ENCODE results near the gene KCTD2.

KCTD2 gene

GRCh38 chr17:75078284-75079022 is 31.4 kb downstream of the KCTD2 start:
- no peak for FAIRE-seq

GRCh38 chr17:75079023-75079373 is 32.0 kb downstream of the KCTD2 start:
- no peak for FAIRE-seq

- FAIRE-seq = no peak
Observed at GRCh38 chr17:75081611-75082540, 34.9 kb downstream of the KCTD2 start.

- no peak for FAIRE-seq
Observed at GRCh38 chr17:75082683-75083082, 35.7 kb downstream of the KCTD2 start.

GRCh38 chr17:75084039-75084660 is 37.1 kb downstream of the KCTD2 start:
- no peak for FAIRE-seq

- FAIRE-seq = no peak
Observed at GRCh38 chr17:75086496-75087181, 39.6 kb downstream of the KCTD2 start.

- FAIRE-seq = no peak
Observed at GRCh38 chr17:75087182-75087557, 40.1 kb downstream of the KCTD2 start.

- no peak for FAIRE-seq
Observed at GRCh38 chr17:75087558-75088453, 40.8 kb downstream of the KCTD2 start, which contains the start of gene SLC16A5. Gene SLC16A5, plus strand, starts transcription at chr17:75087954. Its CDS starts 5,683 bp downstream, at chr17:75093637.

- FAIRE-seq = no peak
Observed at GRCh38 chr17:75088465-75089417, 41.7 kb downstream of the KCTD2 start.

GRCh38 chr17:75090871-75091854 is 44.1 kb downstream of the KCTD2 start:
- no peak for FAIRE-seq

GRCh38 chr17:75091855-75092327 is 44.9 kb downstream of the KCTD2 start:
- no peak for FAIRE-seq

- FAIRE-seq = no peak
Observed at GRCh38 chr17:75093548-75094158, 46.6 kb downstream of the KCTD2 start.

GRCh38 chr17:75094871-75095399 is 47.9 kb downstream of the KCTD2 start:
- FAIRE-seq = no peak

GRCh38 chr17:75096082-75096625 is 49.1 kb downstream of the KCTD2 start:
- no peak for FAIRE-seq

GRCh38 chr17:75097865-75098264 is 50.8 kb downstream of the KCTD2 start:
- FAIRE-seq = no peak

GRCh38 chr17:75098861-75099260 is 51.8 kb downstream of the KCTD2 start:
- no peak for FAIRE-seq

- FAIRE-seq = no peak
Observed at GRCh38 chr17:75099881-75100595, 53.0 kb downstream of the KCTD2 start.

All from TTC549 (cell line).